Measurements from ENCODE around the gene JAG1.

JAG1 gene

GRCh38 chr20:10603378-10603777 is 70.4 kb downstream of the JAG1 start (continued):
- TF ChIP-seq, protein P1, sequence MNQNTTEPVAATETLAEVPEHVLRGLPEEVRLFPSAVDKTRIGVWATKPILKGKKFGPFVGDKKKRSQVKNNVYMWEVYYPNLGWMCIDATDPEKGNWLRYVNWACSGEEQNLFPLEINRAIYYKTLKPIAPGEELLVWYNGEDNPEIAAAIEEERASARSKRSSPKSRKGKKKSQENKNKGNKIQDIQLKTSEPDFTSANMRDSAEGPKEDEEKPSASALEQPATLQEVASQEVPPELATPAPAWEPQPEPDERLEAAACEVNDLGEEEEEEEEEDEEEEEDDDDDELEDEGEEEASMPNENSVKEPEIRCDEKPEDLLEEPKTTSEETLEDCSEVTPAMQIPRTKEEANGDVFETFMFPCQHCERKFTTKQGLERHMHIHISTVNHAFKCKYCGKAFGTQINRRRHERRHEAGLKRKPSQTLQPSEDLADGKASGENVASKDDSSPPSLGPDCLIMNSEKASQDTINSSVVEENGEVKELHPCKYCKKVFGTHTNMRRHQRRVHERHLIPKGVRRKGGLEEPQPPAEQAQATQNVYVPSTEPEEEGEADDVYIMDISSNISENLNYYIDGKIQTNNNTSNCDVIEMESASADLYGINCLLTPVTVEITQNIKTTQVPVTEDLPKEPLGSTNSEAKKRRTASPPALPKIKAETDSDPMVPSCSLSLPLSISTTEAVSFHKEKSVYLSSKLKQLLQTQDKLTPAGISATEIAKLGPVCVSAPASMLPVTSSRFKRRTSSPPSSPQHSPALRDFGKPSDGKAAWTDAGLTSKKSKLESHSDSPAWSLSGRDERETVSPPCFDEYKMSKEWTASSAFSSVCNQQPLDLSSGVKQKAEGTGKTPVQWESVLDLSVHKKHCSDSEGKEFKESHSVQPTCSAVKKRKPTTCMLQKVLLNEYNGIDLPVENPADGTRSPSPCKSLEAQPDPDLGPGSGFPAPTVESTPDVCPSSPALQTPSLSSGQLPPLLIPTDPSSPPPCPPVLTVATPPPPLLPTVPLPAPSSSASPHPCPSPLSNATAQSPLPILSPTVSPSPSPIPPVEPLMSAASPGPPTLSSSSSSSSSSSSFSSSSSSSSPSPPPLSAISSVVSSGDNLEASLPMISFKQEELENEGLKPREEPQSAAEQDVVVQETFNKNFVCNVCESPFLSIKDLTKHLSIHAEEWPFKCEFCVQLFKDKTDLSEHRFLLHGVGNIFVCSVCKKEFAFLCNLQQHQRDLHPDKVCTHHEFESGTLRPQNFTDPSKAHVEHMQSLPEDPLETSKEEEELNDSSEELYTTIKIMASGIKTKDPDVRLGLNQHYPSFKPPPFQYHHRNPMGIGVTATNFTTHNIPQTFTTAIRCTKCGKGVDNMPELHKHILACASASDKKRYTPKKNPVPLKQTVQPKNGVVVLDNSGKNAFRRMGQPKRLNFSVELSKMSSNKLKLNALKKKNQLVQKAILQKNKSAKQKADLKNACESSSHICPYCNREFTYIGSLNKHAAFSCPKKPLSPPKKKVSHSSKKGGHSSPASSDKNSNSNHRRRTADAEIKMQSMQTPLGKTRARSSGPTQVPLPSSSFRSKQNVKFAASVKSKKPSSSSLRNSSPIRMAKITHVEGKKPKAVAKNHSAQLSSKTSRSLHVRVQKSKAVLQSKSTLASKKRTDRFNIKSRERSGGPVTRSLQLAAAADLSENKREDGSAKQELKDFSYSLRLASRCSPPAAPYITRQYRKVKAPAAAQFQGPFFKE (tag by site-specific recombination; IDR thresholded peaks at IDR 0.05; ENCODE audit: borderline replicate concordance) = no peak
- TF ChIP-seq ZNF280C (tag by site-specific recombination; IDR thresholded peaks at IDR 0.05) (no peak), ZXDB (tag by site-specific recombination; IDR thresholded peaks at IDR 0.05) (no peak), ZNF677 (tag by site-specific recombination; IDR thresholded peaks at IDR 0.05) (no peak), ZNF404 (tag by site-specific recombination; IDR thresholded peaks at IDR 0.05) (no peak), ZNF157 (tag by site-specific recombination; IDR thresholded peaks at IDR 0.05) (no peak)
- TF ChIP-seq, protein P2, sequence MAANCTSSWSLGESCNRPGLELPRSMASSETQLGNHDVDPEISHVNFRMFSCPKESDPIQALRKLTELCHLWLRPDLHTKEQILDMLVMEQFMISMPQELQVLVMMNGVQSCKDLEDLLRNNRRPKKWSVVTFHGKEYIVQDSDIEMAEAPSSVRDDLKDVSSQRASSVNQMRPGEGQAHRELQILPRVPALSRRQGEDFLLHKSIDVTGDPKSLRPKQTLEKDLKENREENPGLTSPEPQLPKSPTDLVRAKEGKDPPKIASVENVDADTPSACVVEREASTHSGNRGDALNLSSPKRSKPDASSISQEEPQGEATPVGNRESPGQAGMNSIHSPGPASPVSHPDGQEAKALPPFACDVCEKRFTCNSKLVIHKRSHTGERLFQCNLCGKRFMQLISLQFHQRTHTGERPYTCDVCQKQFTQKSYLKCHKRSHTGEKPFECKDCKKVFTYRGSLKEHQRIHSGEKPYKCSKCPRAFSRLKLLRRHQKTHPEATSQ (tag by site-specific recombination; IDR thresholded peaks at IDR 0.05) = no peak

DNA sequence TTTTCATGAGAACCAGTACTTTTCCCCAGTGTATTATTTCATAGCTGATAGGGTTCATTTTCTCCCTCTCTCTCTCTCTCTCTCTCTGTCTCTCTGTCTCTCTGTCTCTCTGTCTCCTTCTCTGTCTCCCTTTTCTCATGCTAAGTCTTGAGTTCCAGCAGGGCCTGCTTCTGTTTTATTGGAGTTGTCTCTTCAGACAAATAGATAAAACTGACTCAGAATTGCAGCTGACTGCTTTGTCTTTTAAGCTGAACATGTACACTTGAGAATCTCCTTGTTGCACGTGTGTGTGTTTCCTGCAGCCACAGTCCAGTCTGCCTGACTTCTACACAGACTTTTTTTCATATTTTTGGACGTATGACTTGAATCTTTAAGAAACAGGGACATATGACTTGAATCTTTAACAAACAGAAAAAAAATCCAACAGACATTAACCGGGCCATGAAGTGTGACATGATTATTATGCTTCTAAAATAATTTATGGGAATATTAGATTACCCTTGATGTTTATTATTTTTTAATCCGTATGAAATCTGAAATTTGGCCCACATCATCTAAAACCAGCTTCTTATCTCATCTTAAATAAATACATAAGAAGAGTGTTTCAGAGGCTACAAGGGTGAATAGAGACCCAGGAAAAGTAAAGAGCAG is 71.5 kb downstream of the JAG1 start:
- POLR2A ChIA-PET = interaction anchor here (0.7 kb wide), 1 partner anchor 375 kb away, joined by 4 read pairs; no protein-coding TSS in a partner anchor
- H3K9me3 ChIP-seq (ENCODE audit: control insufficient read depth, insufficient read depth, low read depth, low read length) = no peaks in the 10 kb centered on the region
- CTCF ChIA-PET = no interaction called here
- TF ChIP-seq ZNF514 (tag by site-specific recombination; IDR thresholded peaks at IDR 0.05) (no peak), EGR2 (tag by site-specific recombination; IDR thresholded peaks at IDR 0.05; ENCODE audit: low read depth) (no peak), ZBTB17 (tag by site-specific recombination; IDR thresholded peaks at IDR 0.05) (no peak), ZIC2 (tag by site-specific recombination; IDR thresholded peaks at IDR 0.05) (no peak), ZNF223 (tag by site-specific recombination; IDR thresholded peaks at IDR 0.05) (no peak), ZNF202 (tag by site-specific recombination; IDR thresholded peaks at IDR 0.05; ENCODE audit: borderline replicate concordance) (no peak), ZNF621 (tag by site-specific recombination; IDR thresholded peaks at IDR 0.05) (no peak), PRDM1 (tag by site-specific recombination; IDR thresholded peaks at IDR 0.05) (no peak), ZNF394 (tag by site-specific recombination; IDR thresholded peaks at IDR 0.05; ENCODE audit: borderline replicate concordance) (no peak), ZFHX2 (tag by site-specific recombination; conservative IDR thresholded peaks at IDR 0.05) (no peak), ZNF777 (tag by site-specific recombination; IDR thresholded peaks at IDR 0.05; ENCODE audit: borderline replicate concordance) (no peak), ZNF280D (tag by site-specific recombination; IDR thresholded peaks at IDR 0.05) (no peak), KLF8 (tag by site-specific recombination; IDR thresholded peaks at IDR 0.05) (no peak), ZNF138 (tag by site-specific recombination; IDR thresholded peaks at IDR 0.05; ENCODE audit: borderline replicate concordance) (no peak), ZNF423 (tag by site-specific recombination; IDR thresholded peaks at IDR 0.05) (no peak)

More for the DNA sequence above, 71.5 kb downstream of the JAG1 start:
- Histone ChIP-seq H3K4me1 (ENCODE audit: control insufficient read depth, insufficient read depth, low read length) (no peaks in the 10 kb centered on the region), H3K4me3 (ENCODE audit: low read depth, low read length) (no peak overlapping the region), H3K27ac (ENCODE audit: extremely low read depth, low read depth, low read length) (no peak overlapping the region), H3K36me3 (ENCODE audit: control insufficient read depth in 2 of 2, insufficient read depth in 1 of 2, low read length in 2 of 2) (peaks cover 0 to 3% of the 10 kb centered on the region in 2 experiments; a peak in 1 of 3 replicates)

Data from HEK293 (cell line).